Measurements from ENCODE around the gene MEGF10.
"Not testable (repeated sequence)": the region's sequence is repeated elsewhere in the genome, so short reads cannot be mapped to it uniquely, and the experiment has no call there.

DNA sequence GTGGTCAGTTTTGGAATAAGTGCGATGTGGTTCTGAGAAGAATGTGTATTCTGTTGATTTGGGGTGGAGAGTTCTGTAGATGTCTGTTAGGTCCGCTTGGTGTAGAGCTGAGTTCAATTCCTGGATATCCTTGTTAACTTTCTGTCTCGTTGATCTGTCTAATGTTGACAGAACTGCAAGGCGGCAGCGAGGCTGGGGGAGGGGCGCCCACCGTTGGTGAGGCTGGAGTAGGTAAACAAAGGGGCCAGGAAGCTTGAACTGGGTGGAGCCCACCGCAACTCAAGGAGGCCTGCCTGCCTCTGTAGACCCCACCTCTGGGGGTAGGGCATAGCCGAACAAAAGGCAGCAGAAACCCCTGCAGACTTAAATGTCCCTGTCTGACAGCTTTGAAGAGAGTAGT lies 22.3 kb upstream of the MEGF10 start:
- TF ChIP-seq, protein P1, sequence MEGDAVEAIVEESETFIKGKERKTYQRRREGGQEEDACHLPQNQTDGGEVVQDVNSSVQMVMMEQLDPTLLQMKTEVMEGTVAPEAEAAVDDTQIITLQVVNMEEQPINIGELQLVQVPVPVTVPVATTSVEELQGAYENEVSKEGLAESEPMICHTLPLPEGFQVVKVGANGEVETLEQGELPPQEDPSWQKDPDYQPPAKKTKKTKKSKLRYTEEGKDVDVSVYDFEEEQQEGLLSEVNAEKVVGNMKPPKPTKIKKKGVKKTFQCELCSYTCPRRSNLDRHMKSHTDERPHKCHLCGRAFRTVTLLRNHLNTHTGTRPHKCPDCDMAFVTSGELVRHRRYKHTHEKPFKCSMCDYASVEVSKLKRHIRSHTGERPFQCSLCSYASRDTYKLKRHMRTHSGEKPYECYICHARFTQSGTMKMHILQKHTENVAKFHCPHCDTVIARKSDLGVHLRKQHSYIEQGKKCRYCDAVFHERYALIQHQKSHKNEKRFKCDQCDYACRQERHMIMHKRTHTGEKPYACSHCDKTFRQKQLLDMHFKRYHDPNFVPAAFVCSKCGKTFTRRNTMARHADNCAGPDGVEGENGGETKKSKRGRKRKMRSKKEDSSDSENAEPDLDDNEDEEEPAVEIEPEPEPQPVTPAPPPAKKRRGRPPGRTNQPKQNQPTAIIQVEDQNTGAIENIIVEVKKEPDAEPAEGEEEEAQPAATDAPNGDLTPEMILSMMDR (IDR thresholded peaks at IDR 0.05), result not testable (repeated sequence)
- not testable (repeated sequence) for TF ChIP-seq POLR2A (IDR thresholded peaks at IDR 0.05)
